NCI-H460 (cell line): ENCODE measurements around the gene TSHZ3. TPM values are rescaled to one million over a fixed set of nuclear protein-coding genes. Genes with fewer than 3 reads are reported as not detected.

Source experiments
- DNase-seq: peaks from one replicate; pipeline ENCODE4 v3.0.0-alpha.2; 2016; ENCODE audit warnings: low read depth; ENCODE audit errors: extremely low read depth
- total RNA-seq: library from RNA; depleted of rRNA; stranded (reverse); fragments of >200 nt; shearing (Covaris generic); gene quantifications from 2 replicates; pipeline ENCODE4 v1.2.3, GENCODE V29; 2014

TSHZ3 gene
- total RNA-seq, 1 experiment from 2014 or later, result 0.12 TPM

- DNase-seq, result no peak
These were observed 58.2 kb downstream of the TSHZ3 start for GRCh38 chr19:31290931-31291590.

GRCh38 chr19:31289976-31290375, 59.3 kb downstream of the TSHZ3 start:
- no peak for DNase-seq

GRCh38 chr19:31289381-31289880, 59.8 kb downstream of the TSHZ3 start:
- no peak for DNase-seq

DNA sequence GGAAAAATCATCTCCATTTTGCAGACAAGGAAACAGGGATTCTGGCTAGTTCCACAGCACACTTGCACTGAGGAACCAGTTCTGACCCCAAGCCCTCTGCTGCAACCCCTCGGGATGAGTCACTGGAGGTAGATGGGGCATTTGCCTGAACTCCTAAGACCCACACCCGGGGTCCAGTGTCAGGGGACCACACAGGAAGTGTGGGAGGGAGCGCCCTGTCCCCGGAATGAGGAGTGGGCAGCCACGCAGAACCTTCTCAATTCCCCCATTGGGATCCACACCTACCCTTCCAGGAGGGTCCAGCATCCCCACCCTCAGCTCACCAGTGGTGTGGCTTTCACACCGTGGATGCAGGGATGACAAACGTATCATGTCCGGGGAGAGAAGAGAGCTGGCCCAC, 62.7 kb downstream of the TSHZ3 start:
- DNase-seq, result no peak

DNA sequence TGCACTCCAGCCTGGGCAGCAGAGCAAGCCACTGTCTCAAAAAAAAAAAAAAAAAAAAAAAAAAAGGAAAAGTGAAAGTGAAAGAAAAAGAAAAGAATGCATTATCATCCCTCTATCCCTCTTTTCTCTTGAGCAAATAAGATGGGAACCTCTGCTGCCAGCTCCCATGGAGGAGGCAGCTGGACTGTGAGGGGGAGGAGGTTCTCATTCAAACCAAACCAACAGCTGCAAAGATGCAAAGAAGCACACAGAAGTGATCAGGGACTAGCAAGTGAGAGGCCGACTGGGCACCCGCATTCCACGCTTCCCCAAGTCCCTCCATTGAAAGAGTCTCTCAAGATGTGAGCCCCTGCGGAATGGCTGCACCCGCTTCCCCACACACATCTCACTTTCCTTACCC, 63.5 kb downstream of the TSHZ3 start:
- no peak for DNase-seq

DNA sequence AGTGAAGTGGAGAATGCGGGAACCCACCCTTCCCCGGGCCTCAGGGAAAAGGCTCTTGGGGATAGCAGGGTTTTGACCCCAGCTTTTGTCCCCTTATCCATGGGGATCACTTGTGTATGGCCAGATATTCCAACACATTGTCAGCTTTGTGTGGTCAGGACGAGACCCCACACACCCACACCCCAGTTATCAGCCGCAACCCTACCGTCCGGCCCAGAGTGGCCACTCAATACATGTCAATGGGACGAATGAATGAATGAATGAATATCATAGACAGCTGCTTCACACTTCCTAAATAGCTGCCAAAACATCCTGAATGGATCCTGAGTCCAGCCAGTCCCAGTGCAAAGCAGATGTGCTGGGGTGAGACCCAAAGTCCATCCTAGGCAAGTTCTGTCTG, 64.6 kb downstream of the TSHZ3 start:
- no peak for DNase-seq

GRCh38 chr19:31283701-31284100, 65.5 kb downstream of the TSHZ3 start:
- DNase-seq, result no peak

DNA sequence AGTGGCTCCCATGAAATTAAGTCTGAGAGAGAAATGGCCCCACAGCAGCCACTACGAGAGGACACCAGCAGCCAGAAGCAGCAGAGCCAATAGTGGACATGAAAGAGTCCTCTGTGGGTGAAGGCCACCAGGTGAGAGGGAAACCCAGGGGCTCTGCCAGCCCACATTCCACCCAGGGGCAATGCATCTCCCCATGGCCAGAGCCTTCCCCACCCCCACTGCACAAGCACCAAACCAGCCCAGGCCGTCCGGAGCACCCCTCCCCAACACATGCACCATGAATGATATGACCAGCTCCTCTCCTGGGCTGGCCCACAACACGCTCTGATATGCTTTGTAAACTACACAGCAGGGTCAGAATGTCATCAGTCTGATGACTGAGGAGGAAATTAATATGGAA, 66.9 kb downstream of the TSHZ3 start:
- DNase-seq, result no peak

DNA sequence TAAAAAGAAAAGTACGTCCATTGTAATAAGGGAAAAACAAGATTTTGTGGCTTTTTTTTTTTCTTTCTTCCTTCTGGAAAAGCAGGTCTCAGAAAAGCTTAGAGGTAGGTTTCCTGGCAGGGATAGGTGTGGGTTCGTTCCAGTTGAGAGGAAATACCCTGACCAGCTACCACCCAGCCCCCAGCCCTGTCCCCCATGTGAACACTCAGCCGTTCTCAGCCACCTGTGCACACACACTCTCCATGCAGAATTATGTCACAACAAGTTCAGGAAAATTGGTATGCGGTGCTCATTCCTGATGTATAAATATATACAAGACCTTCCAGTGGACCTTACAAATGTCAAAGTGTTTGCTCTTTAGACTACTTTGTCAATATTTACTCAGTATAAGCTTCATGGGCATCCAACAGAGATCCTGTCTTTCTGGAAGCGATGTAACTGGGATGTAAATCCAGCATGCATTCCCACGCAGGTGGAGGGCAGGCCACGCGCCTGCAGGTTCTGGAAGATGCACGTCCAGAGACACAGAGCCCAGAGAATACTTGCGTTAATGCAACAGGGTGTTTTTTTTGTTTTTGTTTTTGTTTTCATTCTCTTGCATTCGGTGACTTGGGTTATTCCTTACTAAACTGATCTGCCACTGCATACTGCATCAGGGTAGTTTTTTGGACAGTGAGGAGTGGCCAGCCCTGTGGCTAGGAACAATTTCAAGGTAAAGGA, 68.8 kb downstream of the TSHZ3 start:
- DNase-seq, result no peak

DNA sequence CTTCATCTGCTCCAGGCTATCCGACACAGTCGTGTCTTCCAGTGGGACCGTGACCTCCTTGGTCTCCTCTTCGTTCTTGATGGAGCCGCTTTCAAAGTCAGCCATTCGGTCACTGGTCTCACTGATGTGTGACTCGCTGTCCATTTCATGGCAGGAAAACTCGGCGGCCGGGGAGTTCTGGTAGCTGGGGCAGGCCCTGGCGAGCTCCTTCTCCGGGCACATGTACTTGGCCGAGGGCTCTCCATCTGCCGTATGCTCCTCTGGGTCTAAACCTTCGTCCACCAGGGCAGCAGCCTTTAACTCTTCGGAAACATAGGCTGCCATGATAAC, 69.8 kb downstream of the TSHZ3 start:
- DNase-seq, result no peak

GRCh38 chr19:31278555-31279435, 70.4 kb downstream of the TSHZ3 start:
- DNase-seq, result no peak

GRCh38 chr19:31277516-31277915, 71.7 kb downstream of the TSHZ3 start:
- no peak for DNase-seq

DNA sequence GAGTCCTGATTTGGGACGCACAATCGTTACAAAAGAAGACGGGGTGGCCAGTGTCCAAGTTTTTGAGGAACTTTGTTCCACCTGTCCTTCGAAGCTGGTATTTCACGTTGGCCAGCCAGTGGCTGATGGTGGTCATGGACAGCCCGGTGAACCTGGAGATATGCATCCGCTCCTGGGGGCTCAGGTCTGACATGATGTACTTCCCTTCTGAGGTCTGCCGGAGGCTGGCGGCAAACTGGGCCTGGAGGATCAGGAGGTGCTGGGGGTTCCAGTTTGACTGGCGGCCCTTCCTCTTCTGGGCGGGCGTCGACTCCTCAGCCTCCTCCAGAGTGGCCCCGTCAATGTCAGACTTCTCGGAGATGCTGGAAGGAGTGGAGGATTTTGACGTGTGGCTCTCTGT, 72.4 kb downstream of the TSHZ3 start:
- no peak for DNase-seq

DNA sequence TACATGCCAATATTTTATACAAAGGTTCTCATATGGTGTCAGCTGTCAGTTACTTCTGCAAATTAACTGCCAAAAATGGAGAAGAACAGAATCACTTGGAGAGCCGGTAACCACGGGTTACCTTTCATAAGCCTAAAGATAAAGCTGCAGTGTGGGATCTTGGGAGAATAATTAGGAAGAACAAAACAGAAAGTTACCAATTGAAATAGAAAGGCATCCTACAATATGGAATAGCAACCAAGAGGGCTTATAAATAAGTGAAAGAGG, 74.2 kb downstream of the TSHZ3 start:
- no peak for DNase-seq

- no peak for DNase-seq
These were observed 74.8 kb downstream of the TSHZ3 start for GRCh38 chr19:31274251-31275067.

- no peak for DNase-seq
These were observed 76.6 kb downstream of the TSHZ3 start for GRCh38 chr19:31272583-31273106.

DNA sequence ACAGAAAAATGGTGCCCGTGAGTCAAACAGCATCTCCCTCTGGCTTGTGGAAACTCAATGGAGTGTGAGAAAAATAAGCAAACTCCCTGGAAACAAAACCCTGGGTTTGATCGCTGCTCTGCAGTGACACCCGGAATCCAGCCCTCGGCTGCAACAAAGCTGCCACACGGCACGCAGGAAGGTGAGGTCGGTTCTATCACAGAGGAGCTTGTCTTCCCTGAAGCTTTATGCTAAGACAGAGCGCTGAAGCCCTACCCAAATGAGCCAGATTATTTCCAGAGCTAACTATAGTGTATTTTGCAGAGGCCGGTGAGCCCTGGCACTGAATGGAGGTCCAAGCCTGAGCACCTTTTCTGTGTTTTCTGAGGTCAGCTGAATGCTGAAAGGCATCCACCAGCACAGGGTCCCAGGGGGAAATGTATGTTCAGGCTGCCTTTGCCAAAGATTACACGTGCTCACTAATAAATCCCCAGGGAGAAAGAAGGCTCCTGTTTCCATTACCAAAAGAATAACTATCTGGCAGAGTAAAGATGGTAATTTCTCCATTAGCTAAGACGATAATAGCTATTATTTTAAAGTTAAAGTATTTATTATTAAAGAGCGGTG, 77.8 kb downstream of the TSHZ3 start:
- DNase-seq, result no peak

- no peak for DNase-seq
These were observed 78.3 kb downstream of the TSHZ3 start for GRCh38 chr19:31270897-31271296.

DNA sequence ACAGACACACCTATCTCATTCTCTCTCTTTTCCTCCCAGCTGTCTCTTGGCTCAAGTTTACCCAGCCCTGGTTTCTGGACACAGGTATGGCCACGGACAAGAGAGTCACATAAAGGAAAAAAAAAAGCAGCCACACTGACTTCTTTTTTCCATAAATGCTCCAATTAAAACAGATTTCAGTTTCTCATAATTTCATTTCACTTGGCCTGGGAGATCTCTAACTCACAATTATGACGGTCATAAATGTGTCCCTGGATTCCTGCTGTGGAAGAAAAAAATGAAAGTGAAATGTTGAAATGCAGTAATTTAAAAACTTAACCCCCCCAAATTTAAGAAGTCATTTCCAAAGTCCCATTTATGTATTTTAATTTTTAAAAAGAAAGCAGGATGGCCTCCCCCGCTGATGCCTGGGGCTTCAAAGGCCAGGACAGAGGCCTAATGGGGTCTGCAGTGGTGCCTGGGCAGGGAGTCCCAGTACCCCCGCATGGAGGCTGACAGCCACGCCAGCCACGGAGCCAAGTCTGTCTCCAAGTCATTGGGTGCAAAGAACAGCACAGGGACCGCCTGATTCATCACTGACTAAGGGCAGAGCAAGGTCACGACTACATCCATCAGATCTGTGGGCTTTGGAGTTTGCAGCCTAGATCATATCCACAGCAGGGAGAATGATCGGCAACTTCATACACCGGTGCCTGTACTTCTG, 79.7 kb downstream of the TSHZ3 start:
- DNase-seq, result no peak
